Prostate gland (tissue), 2 donors: ENCODE measurements around the gene PPFIA1. TPM values are rescaled to one million over a fixed set of nuclear protein-coding genes. Genes with fewer than 3 reads are reported as not detected.

Source experiments
- DNase-seq: peaks from one replicate; pipeline ENCODE4 v3.0.0-alpha.2; 2019; ENCODE audit warnings: low spot score
- H3K27ac ChIP-seq, 2 donors: fragments of 200-600 bp; sonication (generic); 2 replicates each; pipeline ENCODE4 v1.5.1; 2017 to 2019
- H3K27me3 ChIP-seq: fragments of 200-600 bp; sonication (generic); replicated peaks from 2 replicates; pipeline ENCODE4 v1.5.1; 2019; ENCODE audit not compliant: insufficient read depth
- H3K36me3 ChIP-seq, 2 donors: fragments of 200-600 bp; sonication (generic); 1 replicate in 1 of 2; 2 replicates in 1 of 2; pipeline versions ENCODE4 v1.5.1 to v1.8.1; 2017 to 2019
- H3K4me1 ChIP-seq: fragments of 200-600 bp; sonication (generic); replicated peaks from 2 replicates; pipeline ENCODE4 v1.5.1; 2019
- H3K4me3 ChIP-seq, 2 donors: fragments of 200-600 bp; sonication (generic); 2 replicates each; pipeline ENCODE4 v1.5.1; 2017 to 2019
- H3K9me3 ChIP-seq: fragments of 200-600 bp; sonication (generic); 2 replicates; pipeline ENCODE4 v1.5.1; 2017
- POLR2A ChIP-seq: fragments of 450-650 bp; IDR thresholded peaks from one replicate; pipeline ENCODE4 v1.6.1; 2016; ENCODE audit warnings: antibody characterized with exemption, mild to moderate bottlenecking
- POLR2AphosphoS5 ChIP-seq: sonication (generic); formaldehyde crosslinking; IDR thresholded peaks from one replicate; pipeline ENCODE4 v1.6.1; 2017; ENCODE audit warnings: antibody characterized with exemption
- WGBS: methylation state at CpG from one replicate; pipeline ENCODE4 v1.1.5; 2018; 5-methylcytosine and 5-hydroxymethylcytosine counted together
- intact Hi-C: fragments of 100-400 bp; cut with DNase I; formaldehyde crosslinking; loops from one replicate; pipeline ENCODE4 v1.14.2; 2022
- total RNA-seq, 2 donors: library from RNA; depleted of rRNA; stranded (reverse); fragments of >200 nt; gene quantifications; one replicate each; pipeline ENCODE4 v1.1.0, GENCODE V29; 2016
- TF ChIP-seq, protein P1 (sequence below), 4 experiments: fragments of 200-600 bp in 2 of 4; fragments of 450-650 bp in 2 of 4; sonication (generic) in 2 of 4; IDR thresholded peaks; 1 replicate in 3 of 4; 2 replicates in 1 of 4; pipeline ENCODE4 v1.5.1; 2016 to 2019; ENCODE audit warnings: antibody characterized with exemption in 4 of 4, mild to moderate bottlenecking in 2 of 4, moderate library complexity in 2 of 4

PPFIA1 gene
- 10 to 100 TPM; 29.1 to 61.8 TPM for total RNA-seq

GRCh38 chr11:70270104-70270876, at the start of gene PPFIA1:
TSS of gene PPFIA1 (plus strand) at chr11:70270690. CDS start at chr11:70272173, 1,483 bp downstream.
- under 1% methylated on average over 52 of the region's 99 CpGs for WGBS
- no peaks in the 10 kb centered on the region for H3K36me3 ChIP-seq
- peak within 1 kb of the TSS; percentile 92 to 97 for H3K4me3 ChIP-seq
- no peaks in the 10 kb centered on the region for H3K4me1 ChIP-seq
- TF ChIP-seq, protein P1, sequence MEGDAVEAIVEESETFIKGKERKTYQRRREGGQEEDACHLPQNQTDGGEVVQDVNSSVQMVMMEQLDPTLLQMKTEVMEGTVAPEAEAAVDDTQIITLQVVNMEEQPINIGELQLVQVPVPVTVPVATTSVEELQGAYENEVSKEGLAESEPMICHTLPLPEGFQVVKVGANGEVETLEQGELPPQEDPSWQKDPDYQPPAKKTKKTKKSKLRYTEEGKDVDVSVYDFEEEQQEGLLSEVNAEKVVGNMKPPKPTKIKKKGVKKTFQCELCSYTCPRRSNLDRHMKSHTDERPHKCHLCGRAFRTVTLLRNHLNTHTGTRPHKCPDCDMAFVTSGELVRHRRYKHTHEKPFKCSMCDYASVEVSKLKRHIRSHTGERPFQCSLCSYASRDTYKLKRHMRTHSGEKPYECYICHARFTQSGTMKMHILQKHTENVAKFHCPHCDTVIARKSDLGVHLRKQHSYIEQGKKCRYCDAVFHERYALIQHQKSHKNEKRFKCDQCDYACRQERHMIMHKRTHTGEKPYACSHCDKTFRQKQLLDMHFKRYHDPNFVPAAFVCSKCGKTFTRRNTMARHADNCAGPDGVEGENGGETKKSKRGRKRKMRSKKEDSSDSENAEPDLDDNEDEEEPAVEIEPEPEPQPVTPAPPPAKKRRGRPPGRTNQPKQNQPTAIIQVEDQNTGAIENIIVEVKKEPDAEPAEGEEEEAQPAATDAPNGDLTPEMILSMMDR (IDR thresholded peaks at IDR 0.05) = peak in 2 of 4 experiments; percentile 14 to 39
- peak; percentile 78 for TF ChIP-seq POLR2AphosphoS5
- peak; percentile 91 for TF ChIP-seq POLR2A
- peak; percentile 96 for DNase-seq
- intact Hi-C loops = loop anchor here (5.0 kb wide), 1 partner anchor 127 kb away; the partner anchor contains the start of gene CTTN
- no peaks in the 10 kb centered on the region for H3K9me3 ChIP-seq
- no peaks in the 10 kb centered on the region for H3K27me3 ChIP-seq
- H3K27ac ChIP-seq = peak within 1 kb of the TSS; percentile 82 to 91

DNA sequence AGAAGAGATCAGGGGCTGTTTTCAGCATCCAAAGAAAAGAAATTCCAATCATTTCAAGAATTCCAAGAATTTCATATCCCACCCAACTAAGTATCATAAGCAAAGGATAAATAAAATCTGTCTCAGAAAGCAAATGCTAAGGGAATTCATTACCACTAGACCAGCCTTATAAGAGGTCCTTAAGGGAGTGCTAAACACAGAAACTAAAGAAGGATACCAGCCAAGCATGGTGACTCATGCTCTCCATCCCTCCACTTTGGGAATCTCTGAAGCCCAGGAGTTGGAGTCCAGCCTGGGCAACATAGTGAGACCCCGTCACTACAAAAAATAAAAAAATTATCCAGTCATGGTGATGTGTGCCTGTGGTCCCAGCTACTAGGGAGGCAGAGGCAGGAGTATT, 49.6 kb upstream of the PPFIA1 start:
- no peaks in the 10 kb centered on the region for H3K27me3 ChIP-seq
- DNase-seq = no peak
- H3K4me1 ChIP-seq = no peaks in the 10 kb centered on the region
- no peaks in the 10 kb centered on the region for H3K9me3 ChIP-seq
- no peak overlapping the region for H3K4me3 ChIP-seq
- TF ChIP-seq POLR2AphosphoS5 = no peak
- TF ChIP-seq POLR2A = no peak
- TF ChIP-seq, protein P1 (IDR thresholded peaks at IDR 0.05) = no peak
- WGBS = 100% methylated on average over 1 of the region's 1 CpG
- no peak overlapping the region for H3K27ac ChIP-seq
- H3K36me3 ChIP-seq = no peaks in the 10 kb centered on the region
- intact Hi-C loops = no loop called here

DNA sequence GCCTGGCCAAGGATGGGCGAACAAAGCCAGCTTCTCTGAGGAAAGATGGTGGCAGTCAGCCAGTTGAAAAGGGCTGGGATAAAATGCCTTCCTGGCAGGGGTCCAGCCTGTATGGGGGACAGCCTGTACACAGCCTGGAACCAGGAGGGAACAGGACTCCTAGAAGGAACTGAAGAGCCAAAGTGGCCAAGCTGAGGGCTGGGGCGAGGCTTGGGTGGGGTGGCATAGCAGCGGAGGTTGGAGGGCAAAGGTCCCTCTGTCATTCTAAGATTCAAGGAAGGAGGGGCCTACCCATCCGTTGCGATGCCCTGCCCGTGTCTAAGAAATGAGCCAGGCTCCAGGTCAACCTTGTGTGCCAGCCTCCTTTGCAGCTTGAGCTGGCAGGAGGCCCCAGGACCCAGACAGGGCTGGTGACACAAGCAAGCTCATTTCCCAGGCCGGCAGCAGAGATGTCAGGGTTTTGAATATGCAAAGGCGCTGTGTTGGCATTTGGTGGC, 44.8 kb upstream of the PPFIA1 start:
- 72% methylated on average over 8 of the region's 8 CpGs for WGBS
- no peak overlapping the region for H3K27ac ChIP-seq
- TF ChIP-seq, protein P1 (IDR thresholded peaks at IDR 0.05) = no peak
- no peak for TF ChIP-seq POLR2AphosphoS5
- no peak for TF ChIP-seq POLR2A
- H3K4me1 ChIP-seq = no peaks in the 10 kb centered on the region
- DNase-seq = no peak
- no peaks in the 10 kb centered on the region for H3K36me3 ChIP-seq
- no peak overlapping the region for H3K4me3 ChIP-seq
- H3K9me3 ChIP-seq = no peaks in the 10 kb centered on the region
- intact Hi-C loops = no loop called here
- no peaks in the 10 kb centered on the region for H3K27me3 ChIP-seq

DNA sequence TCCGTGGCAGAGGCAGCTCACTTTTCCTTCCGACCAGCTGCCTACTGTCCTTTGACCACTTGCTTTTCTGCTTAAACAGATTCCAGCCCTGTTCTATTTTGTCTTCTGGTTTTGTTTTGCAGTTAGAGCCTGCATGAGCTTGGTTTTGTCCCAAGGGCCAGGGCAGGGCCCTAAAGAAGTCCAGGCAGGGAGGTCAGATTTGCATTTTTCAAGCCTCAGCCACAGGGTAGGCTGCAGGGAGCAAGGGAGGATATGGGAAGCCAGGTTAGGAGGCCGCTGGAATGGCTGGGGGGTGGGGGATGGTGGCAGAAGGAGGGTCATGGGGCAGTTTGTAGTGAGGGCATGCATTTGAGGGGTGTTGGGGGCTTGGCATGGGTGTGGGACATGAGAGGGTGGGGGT, 44.3 kb upstream of the PPFIA1 start:
- H3K9me3 ChIP-seq = no peaks in the 10 kb centered on the region
- TF ChIP-seq, protein P1 (IDR thresholded peaks at IDR 0.05) = no peak
- TF ChIP-seq POLR2AphosphoS5 = no peak
- TF ChIP-seq POLR2A = no peak
- H3K4me3 ChIP-seq = no peak overlapping the region
- H3K27ac ChIP-seq = no peak overlapping the region
- no peaks in the 10 kb centered on the region for H3K4me1 ChIP-seq
- H3K36me3 ChIP-seq = no peaks in the 10 kb centered on the region
- no peak for DNase-seq
- intact Hi-C loops = no loop called here
- no peaks in the 10 kb centered on the region for H3K27me3 ChIP-seq
- WGBS = 87% methylated on average over 3 of the region's 3 CpGs

DNA sequence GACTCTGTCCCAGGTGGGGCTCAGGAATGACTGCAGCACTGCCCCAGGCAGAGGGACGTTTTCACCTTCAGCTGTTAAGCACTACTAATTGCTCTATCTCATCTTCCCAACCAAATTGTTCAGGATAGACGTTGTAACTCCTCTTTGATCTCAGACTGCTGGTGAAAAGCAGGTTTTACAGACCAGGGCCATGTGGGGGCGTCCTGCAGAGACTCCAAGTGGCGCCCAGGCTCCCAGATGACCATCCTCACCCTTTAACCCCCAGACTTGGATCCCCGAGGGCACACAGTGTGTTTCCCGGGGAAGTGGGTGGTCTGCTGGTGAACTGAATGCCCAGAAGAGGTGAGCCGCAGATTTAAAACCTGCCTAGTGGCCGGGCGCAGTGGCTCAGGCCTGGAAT, 43.5 kb upstream of the PPFIA1 start:
- no peak overlapping the region for H3K4me3 ChIP-seq
- H3K4me1 ChIP-seq = no peaks in the 10 kb centered on the region
- TF ChIP-seq POLR2AphosphoS5 (no peak), POLR2A (no peak)
- TF ChIP-seq, protein P1 (IDR thresholded peaks at IDR 0.05) = no peak
- H3K27me3 ChIP-seq = no peaks in the 10 kb centered on the region
- no peak for DNase-seq
- intact Hi-C loops = no loop called here
- 50% methylated on average over 9 of the region's 9 CpGs for WGBS
- no peak overlapping the region for H3K27ac ChIP-seq
- no peaks in the 10 kb centered on the region for H3K36me3 ChIP-seq
- no peaks in the 10 kb centered on the region for H3K9me3 ChIP-seq
